Activated gamma-delta T cell (primary cell): ENCODE data around the gene CYREN.
"Not testable (repeated sequence)": the region's sequence is repeated elsewhere in the genome, so short reads cannot be mapped to it uniquely, and the experiment has no call there.

Experiments used
- DNase-seq: peaks from one replicate; lab custom pipeline; 2025; lab: John Stamatoyannopoulos, UW

CYREN gene

GRCh38 chr7:135159359-135160085, 11.0 kb downstream of the CYREN start:
- no peak for DNase-seq

- no peak for DNase-seq
These were observed 11.6 kb downstream of the CYREN start for GRCh38 chr7:135158874-135159273.

DNA sequence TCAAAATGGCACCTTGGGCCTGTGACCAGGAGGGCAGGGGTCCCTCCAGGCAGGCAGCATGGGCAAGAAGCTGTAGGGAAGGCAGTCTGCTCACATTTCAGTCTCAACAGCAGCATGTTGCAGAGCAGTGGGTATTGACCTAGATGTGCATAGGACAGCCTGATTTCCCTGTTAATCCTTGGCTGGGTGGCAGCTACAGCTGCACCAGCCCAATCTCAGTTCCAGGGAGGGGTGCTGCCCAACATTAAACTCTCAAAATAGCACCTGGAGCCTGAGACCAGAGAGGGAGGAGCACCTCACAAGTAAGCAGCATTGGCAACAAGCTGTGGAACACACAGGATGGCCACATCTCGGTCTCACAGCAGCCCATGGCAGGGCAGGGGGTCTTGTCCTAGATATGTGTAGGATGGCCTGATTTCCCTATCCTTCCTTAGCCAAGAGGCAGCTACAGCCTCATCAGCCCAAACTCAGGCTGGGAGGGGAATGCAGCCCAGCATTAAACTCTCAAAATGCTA, 12.3 kb downstream of the CYREN start:
- no peak for DNase-seq

GRCh38 chr7:135156290-135156689, 14.2 kb downstream of the CYREN start:
- no peak for DNase-seq

DNA sequence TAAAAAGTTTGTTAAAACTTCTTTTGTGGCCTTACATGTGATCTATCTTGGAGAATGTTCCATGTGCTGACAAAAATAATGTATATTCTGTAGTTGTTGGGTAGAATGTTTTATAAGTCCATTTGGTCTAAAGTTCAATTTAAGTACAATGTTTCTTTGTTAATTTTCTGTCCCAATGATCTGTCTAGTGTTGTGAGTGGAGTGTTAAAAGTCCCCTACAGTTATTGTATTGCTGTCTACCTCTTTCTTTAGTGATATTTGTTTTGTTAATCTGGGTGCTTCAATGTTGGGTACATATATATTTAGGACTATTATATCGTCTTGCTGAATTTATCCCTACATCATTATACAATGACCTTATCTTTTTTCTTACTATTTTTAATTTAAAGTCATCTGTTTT, 15.8 kb downstream of the CYREN start:
- no peak for DNase-seq

DNA sequence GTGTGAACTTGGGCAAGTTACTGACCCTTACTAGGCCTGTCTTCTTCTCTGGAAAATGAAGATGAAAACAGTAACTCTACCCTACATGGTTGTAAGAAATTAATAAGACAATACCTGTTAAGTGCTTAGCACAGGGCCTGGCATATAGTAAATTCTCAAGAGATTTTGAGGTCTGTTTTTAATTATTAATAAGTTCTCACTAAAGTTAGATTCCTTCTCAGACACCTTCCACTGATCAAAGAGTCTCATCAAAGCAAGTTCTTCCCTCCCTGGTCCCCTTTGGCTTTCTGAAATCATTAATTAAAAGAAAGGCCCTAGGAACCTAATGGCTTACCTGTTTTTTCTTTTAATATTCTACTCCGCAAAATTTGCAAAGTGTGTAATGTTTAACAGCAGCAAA, 18.1 kb downstream of the CYREN start:
- no peak for DNase-seq

- no peak for DNase-seq
These were observed 19.0 kb downstream of the CYREN start for GRCh38 chr7:135151533-135151932.

GRCh38 chr7:135151132-135151531, 19.4 kb downstream of the CYREN start:
- DNase-seq = no peak

GRCh38 chr7:135150072-135150782, 20.3 kb downstream of the CYREN start:
- DNase-seq = no peak

- no peak for DNase-seq
These were observed 22.4 kb downstream of the CYREN start, which contains the start of gene TMEM140 for GRCh38 chr7:135147899-135148721. Gene TMEM140, plus strand, starts transcription at chr7:135148072. Its CDS starts 16,370 bp downstream, at chr7:135164442.

- DNase-seq = no peak
These were observed 23.1 kb downstream of the CYREN start for GRCh38 chr7:135147341-135147898.

- no peak for DNase-seq
These were observed 26.4 kb downstream of the CYREN start for GRCh38 chr7:135143885-135144668.

- no peak for DNase-seq
These were observed 40.9 kb downstream of the CYREN start for GRCh38 chr7:135129579-135129978.

GRCh38 chr7:135128931-135129330, 41.6 kb downstream of the CYREN start:
- no peak for DNase-seq

DNA sequence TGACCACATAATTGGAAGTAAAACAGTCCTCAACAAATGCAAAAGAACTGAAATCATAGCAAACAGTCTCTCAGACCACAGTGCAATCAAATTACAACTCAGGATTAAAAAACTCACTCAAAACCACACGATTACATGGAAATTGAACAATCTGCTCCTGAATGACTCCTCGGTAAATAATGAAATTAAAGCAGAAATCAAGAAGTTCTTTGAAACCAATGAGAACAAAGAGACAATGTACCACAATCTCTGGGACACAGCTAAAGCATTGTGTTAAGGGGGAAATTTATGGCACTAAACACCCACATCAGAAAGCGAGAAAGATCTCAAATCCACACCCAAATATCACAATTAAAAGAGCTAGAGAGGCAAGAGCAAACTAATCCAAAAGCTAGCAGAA, 45.9 kb downstream of the CYREN start:
- not testable (repeated sequence) for DNase-seq

DNA sequence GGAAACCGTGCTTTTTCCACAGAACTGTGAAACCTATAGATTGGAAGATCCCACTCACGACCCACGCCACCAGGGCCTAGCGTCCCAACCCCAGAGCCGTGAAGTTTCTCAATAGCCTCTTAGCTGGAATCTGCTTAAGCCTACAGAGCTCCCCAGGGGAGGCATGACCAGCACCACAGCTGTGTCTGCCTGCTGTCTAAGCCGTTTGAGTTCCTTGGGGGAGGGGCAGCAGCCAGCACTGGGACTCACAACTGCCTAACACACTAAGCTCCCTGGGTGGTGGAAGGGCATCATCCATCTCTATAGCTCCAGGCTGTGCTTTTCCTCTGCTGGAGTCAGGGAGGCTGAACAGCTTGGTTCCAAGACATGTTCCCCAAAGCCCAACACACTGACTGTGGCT, 48.6 kb downstream of the CYREN start:
- DNase-seq = no peak

DNA sequence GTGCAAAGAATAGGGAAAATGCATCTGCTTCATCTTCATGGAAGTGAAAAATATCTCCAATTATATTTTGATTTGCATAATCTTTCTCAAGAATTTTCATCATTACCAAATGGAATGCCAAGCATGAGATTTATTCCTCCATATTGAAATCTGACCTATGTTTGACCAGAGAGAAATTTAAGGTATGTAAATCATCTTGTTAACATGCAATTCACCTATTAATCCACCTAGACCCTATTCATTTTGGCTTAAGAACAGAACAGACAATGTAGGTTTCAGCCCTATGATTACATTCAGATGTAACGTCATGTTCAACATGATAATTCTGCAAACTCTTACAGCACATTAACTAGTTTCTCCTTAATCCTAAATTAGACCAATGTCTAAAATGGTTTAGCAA, 53.4 kb downstream of the CYREN start:
- no peak for DNase-seq
